ENCODE results near the gene TECR.

TECR gene

DNA sequence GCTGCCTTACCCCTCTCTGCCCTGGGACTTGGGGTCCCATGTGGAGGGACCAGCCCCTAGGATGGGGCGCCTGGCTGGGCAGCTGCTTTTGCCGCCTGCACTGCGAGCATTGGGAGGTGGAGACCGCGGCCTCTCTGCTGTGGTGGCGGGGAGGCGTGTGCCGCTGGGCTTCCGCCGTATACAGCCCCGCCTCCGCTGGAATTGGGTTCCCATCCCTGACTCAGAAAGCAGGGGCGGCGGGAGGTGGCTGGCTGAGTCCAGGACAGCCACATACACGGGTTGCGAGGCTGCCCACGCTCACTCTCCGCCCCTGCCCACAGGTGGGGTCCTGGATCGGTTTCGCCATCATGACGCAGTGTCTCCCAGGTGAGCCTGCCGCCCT lies 35.9 kb downstream of the TECR start:
- DNase-seq, result no peak
- Histone ChIP-seq H3K4me3 (ENCODE audit: low read depth, low read length) (no peak overlapping the region), H3K27ac (no peak overlapping the region), H3K36me3 (peaks cover 37% of the 10 kb centered on the region), H3K9me3 (ENCODE audit: severe bottlenecking) (no peaks in the 10 kb centered on the region), H3K27me3 (ENCODE audit: insufficient read depth, low read depth, severe bottlenecking) (no peaks in the 10 kb centered on the region)
- no peak for TF ChIP-seq CTCF (IDR thresholded peaks at IDR 0.05; ENCODE audit: low read depth, low read length)

DNA sequence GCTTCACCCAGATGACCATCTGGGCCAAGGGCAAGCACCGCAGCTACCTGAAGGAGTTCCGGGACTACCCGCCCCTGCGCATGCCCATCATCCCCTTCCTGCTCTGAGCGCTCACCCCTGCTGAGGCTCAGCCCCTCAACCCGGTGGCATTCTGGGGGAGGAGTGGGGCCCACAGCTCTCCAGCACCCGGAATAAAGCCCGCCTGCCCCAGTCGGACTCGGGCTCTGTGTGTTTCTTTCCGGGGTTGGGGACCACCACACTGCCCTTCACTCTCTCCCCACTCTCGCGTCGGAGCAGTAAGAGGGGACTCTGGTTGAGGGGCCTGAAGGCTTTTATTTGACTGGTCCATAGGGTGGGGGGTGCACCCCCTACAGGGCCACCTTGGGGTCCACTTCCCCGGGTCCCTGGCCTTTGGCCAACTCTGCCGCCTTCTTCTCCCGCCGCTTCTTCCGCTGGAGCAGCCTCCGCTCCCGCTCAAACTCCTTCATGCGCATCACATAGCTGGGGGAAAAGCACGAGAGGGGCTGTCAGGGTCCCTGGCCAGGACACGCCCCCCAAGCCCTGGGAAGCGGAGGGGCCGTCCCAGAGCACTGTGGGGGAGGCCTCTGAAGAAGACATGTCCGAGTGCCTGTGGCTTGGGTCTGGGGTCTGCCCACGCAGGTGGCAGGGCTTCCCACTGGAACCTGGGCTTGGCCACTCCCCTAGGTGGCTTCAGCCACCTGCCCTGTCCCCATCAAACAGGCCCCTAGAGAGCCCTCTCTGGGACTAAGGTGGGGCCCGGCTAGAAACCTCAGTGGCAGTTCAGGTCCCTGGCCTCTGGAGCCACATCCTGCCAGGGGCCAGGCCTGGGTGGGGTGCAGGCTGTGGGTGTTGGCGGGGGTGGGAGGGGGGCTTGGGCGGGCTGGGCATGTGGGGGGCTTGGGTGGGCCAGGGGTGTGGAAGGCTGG lies 36.6 kb downstream of the TECR start:
- Histone ChIP-seq H3K27ac (no peak overlapping the region), H3K36me3 (peaks cover 37% of the 10 kb centered on the region), H3K4me3 (ENCODE audit: low read depth, low read length) (no peak overlapping the region), H3K27me3 (ENCODE audit: insufficient read depth, low read depth, severe bottlenecking) (no peaks in the 10 kb centered on the region), H3K9me3 (ENCODE audit: severe bottlenecking) (no peaks in the 10 kb centered on the region)
- no peak for TF ChIP-seq CTCF (IDR thresholded peaks at IDR 0.05; ENCODE audit: low read depth, low read length)
- DNase-seq, result no peak

DNA sequence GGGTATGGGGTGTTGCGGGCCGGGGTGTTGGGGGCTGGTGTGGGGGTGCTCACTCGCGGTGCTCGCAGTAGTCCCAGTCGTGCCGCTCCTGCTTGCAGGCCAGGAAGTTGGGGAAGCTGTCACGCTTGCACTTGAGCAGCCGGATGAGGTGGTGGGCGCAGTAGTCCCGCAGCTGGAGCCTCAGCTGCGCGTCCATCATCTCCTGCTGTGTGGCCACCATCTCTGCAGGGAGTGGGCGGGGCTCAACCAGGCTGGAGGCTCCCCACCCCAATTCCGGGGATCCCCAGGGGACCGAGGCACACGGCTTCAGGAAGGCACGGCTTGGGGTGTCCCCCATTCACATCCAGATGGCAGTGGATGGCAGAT lies 37.3 kb downstream of the TECR start:
- no peak overlapping the region for H3K4me3 ChIP-seq (ENCODE audit: low read depth, low read length)
- no peaks in the 10 kb centered on the region for H3K9me3 ChIP-seq (ENCODE audit: severe bottlenecking)
- H3K27ac ChIP-seq, result no peak overlapping the region
- no peak for TF ChIP-seq CTCF (IDR thresholded peaks at IDR 0.05; ENCODE audit: low read depth, low read length)
- H3K27me3 ChIP-seq (ENCODE audit: insufficient read depth, low read depth, severe bottlenecking), result no peaks in the 10 kb centered on the region
- DNase-seq, result no peak
- peaks cover 37% of the 10 kb centered on the region for H3K36me3 ChIP-seq

GRCh38 chr19:14567079-14567478 lies 37.7 kb downstream of the TECR start:
- TF ChIP-seq CTCF (IDR thresholded peaks at IDR 0.05; ENCODE audit: low read depth, low read length), result no peak
- no peak for DNase-seq
- Histone ChIP-seq H3K27ac (no peak overlapping the region), H3K36me3 (peaks cover 37% of the 10 kb centered on the region), H3K9me3 (ENCODE audit: severe bottlenecking) (no peaks in the 10 kb centered on the region), H3K27me3 (ENCODE audit: insufficient read depth, low read depth, severe bottlenecking) (no peaks in the 10 kb centered on the region), H3K4me3 (ENCODE audit: low read depth, low read length) (no peak overlapping the region)

GRCh38 chr19:14570864-14571527 lies 41.6 kb downstream of the TECR start:
- Histone ChIP-seq H3K9me3 (ENCODE audit: severe bottlenecking) (no peaks in the 10 kb centered on the region), H3K27ac (no peak overlapping the region; the same call in 1 of the 2 replicates), H3K27me3 (ENCODE audit: insufficient read depth, low read depth, severe bottlenecking) (no peaks in the 10 kb centered on the region), H3K36me3 (peaks cover 9% of the 10 kb centered on the region), H3K4me3 (ENCODE audit: low read depth, low read length) (peak overlapping the region; percentile 85)
- DNase-seq, result no peak
- TF ChIP-seq CTCF (IDR thresholded peaks at IDR 0.05; ENCODE audit: low read depth, low read length), result no peak
